Measurements from ENCODE around the gene EHMT2.

Gene EHMT2

DNA sequence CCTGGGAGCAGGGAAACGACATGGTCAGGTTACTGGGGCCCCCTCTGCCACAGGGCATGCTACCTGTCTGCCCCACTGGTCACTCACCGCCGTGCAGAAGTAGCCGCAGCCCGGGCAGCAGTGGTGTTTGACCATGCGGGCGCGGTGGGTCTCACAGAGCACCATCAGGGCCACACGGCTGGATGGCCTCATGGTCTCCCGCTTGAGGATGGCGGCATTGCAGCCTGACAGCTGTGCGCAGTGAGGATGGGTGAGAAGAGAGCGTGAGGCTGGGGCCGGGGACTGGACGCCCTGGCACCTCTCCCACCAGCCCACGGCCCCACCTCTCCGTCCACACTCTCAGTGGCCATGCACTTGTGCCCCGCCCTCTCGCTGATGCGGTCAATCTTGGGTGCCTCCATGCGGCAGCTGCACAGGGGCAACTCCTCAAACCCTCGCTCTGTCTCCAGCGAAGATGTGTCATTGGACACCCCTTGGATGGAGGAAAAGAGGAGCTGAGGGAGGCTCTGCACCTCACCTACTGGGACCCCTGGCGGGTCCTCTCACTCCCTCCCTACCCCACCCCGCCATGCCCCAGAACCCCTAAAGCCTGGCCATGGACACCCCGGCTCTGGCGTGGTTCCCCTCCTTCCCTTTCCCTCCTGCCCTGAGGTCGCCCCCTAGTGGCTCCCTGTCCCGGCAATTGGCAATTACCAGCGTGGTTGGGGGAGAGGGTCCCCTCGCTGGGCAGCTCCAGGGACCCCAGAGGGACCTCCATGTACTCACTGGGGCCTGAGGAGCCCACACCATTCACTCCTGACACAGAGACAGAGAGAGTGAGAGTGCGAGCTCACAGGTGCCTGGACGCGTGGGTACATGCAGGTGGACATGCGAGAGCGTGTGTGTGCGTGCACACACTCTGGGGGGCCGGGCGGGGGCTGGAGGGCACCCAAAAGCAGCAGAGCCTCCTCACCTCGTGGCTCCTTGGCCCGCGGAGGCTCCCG lies 8.9 kb downstream of the EHMT2 start:
- DNase-seq (ENCODE audit: low read depth, low spot score): no peak

DNA sequence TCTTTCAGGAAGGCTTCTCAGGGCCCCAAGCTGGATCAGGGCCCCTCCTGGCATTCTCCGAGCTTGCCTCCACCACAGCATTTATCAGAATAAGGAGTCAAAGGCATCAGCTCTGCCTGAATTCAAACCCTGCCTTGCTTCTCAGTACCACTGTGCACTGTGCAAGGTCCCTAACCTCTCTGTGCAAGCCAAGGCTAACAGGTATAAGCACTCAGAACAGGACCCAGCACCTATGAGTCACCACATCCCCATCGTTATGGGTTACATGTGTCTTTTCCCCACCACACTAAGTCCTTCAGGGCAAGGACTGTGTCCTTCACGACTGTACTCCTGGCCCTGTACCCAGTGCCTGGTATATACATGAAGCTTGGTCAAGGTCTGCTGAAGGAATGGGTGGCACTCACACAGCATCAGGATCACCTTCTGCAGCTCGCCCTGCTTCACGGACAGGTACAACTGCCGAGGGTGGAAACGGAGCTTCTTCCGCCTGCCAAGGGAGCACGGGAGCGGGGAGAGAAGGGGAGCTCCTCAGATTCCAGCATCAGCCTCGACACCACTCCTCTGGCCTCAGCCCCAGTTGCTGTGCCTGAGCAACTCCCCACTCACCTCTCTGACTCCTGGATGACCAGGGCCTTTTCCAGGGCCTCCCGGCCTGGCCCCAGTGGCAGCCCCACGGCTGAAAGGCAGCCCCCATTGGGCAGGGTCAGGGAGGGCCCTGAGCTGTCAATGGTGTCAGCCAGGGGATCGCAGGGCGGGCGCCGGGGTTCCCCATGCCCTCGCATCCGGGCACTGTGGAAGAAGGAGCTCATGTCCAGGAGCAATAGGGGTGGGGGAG lies 10.1 kb downstream of the EHMT2 start:
- no peak for DNase-seq (ENCODE audit: low read depth, low spot score)

DNA sequence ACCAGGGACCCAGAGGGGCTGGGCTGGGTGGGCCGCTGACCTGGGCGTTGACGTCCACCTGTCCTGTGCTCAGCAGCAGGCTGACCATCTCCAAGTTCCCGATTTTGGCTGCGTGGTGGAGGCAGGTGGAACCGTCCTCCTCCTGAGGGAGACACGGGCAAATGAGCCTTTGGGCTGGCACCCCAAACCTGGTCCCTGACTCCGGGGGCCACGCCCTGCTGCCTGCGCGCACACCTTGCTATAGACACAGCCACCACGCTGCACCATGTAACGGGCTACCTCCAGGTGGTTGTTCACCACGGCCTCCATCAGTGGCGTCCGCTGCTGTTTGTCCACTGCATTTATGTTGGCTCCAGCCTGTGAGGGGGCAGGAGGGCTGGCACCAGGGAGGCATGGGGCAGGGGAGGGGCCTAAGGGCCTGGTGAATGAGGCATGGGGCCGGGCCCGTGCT lies 10.9 kb downstream of the EHMT2 start:
- no peak for DNase-seq (ENCODE audit: low read depth, low spot score)

DNA sequence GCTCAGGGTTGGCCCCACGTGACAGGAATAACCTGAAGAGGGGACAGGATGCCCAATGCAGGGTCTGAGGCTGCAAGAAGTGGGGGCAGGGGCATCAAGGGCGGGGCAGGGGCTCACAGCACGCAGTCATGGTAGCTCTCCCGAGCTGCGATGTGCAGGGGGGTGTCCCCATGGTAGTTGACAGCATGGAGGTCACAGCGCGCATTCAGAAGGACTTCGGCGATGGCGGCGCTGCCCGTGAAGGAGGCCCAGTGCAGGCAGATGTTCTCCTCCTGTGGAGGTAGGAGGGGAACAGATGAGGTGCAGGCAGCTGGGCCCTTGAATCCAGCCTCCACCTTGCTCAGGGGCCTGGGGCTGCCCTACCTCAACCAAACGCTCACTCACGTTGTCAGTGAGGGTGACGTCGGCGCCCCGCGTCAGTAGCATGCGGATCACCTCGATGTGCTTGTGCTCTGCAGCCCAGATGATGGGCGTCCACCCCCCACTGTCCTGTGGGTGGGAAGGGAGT lies 12.9 kb downstream of the EHMT2 start:
- DNase-seq (ENCODE audit: low read depth, low spot score): no peak

DNA sequence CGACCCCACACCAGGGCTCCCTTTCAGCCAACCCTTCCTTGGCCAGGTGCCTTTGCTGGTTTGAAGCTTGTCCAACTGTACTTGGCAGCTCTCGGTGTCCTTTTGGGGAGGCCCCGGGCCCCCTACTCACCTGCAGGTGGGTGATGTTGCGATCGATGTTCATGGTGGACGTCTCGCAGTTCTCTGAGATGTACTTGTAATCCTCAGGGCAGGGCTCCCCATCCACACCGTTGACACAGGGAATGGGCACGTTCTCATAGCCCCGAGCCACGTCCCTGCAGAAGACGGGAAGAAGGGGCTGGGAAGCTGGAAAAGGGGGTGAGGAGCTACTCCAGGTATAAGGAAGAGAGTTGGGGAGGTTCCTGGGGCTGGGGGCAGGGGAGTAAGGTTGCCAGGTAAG lies 13.8 kb downstream of the EHMT2 start:
- DNase-seq (ENCODE audit: low read depth, low spot score): no peak

DNA sequence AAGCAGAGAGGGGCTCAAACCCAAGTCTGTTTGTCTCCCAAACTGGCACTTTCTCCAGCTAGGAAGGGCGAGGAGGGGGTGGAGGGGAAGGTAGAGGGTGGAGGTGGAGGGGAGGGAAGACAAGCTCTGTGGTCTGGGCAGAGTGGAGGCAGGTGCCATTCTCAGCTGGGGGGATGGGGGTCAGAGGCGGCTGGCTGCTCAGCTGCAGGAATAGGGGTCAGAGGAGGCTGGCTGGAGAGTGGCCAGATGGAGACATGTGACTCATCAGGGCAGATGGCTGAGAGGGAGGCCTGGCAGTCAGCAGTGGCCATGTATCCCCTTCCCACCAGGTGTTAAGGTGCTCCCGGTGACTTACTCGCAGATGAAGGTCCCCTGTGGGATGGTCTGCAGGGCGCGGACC lies 15.2 kb downstream of the EHMT2 start:
- DNase-seq (ENCODE audit: low read depth, low spot score): no peak

DNA sequence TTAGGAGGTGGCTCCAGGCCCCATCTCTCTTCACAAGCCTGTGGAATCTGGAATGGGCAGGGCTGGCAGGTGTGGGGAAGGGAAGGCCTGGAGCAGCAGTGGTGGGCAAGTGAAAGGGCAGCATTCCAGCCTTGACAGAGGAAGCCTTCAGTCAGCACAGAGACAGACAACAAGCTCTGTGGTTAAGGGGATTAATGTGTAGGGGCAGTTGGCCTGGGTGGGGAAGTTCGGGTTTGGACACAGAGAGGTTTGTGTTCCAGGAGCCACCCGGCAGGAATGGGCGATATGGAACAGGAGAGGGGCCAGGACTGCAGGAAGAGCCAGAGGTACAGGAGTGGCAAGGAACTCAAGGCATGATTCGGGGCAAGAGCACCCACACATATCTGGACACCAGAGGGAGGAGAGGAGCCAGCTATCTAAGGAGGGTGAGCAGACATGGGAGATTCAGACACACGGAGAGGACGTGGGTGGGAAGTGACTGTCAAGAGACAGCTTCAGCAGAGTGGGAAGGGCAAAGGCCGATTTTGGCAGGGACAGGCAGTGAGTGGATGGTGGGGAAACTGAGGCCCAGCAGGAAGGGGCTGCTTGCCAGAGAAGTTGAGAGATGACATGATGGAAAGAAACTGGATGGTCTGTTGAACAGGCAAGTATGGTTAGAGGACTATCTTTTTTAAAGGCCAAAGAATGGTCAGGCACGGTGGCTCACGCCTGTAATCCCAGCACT lies 16.2 kb downstream of the EHMT2 start:
- DNase-seq (ENCODE audit: low read depth, low spot score): no peak

DNA sequence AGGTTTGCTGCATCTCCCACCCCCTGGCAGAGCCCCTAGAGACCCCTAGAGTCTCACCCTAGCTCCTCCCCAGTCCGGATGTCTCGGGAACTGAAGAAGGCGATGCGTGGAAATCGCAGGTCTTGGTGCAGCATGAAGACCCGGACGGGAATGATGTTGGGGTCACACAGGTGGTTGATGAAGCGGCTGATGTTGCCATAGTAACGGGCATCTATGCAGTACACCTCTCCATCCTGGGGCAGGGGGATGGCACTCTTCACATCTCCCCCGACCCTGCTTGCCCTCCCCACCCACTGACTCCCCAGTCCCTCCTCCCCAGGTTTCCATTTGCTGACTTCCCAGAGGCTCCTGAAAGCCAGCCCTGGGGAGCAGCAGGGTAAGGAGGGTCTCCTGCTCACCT lies 16.9 kb downstream of the EHMT2 start:
- no peak for DNase-seq (ENCODE audit: low read depth, low spot score)

DNA sequence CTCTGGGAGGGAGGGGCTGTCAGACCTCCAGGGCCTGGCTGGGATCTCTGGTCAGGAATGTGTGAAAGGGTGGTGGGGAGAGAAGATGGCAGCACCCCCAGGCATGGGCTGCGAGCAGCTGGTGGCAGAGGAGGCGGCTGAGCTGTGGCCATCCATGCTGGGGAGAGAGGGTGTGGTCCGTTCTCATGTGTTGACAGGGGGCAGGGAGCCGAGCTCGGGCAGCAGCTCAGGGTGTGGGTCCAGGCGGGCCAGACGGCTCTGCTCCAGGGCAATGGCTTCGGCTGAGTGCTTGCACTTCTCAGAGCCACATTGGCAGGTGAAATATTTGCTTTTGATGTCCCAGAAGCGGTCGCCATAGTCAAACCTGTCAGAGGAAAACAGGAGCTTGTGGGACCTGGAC lies 17.6 kb downstream of the EHMT2 start:
- DNase-seq (ENCODE audit: low read depth, low spot score): no peak

DNA sequence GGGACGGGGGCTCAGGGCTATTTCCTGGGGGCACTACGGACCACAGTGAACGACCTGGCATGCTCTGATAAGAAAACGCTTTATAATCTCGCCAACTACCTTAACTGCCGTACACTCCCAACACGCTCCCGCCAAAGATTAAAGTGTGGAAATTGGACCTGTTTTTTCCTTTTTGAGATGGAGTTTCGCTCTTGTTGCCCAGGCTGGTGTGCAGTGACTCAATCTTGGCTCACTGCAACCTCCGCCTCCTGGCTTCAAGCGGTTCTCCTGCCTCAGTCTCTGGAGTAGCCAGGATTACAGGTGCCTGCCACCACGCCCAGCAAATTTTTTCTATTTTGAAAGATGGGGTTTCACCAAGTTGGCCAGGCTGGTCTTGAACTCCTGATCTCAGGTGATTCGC lies 18.4 kb downstream of the EHMT2 start:
- DNase-seq (ENCODE audit: low read depth, low spot score): no peak

DNA sequence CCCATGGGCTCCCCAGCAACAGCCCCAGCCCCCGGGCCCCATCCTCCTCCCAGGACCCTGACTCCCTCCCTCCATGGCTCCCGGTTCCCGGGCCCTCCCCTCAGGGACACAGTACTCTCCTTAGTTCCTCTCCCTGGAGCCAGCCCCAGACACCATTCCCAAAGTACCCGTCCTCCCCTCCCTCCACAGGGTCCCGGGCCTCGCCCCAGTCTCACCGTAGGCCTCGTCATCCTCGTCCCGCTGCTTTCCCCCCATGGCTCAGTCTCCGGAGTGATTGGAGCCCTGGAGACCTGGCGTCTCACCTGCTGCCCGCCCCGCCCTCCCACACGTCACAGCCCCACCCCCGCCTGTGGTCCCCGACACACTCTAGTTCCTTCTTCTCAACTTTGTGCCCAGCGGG lies 18.8 kb downstream of the EHMT2 start, which contains the start of gene SLC44A4:
SLC44A4 (minus strand) TSS at position 272 of the 400 bp plus-strand sequence; CDS start at position 255, 17 bp downstream.
- DNase-seq (ENCODE audit: low read depth, low spot score): no peak

DNA sequence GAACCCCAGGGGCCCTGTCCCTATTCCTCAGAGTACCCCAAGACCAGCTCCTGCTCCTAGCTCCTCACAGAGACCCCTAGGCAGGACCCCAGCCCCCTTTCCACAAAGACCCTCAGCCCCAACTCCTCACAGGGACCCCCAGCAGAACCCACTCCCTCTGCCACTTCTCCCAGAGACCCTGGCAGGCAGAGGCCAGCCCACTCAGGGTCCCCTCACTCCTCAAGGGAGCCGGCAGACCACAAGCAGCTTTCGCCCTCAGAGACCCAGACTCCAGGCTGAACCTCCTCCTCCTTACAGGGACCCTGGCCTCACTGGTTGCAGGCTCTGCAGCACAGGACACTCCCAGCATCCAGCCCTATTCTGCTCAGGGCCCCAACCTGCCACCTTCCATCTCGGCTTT lies 19.3 kb downstream of the EHMT2 start:
- DNase-seq (ENCODE audit: low read depth, low spot score): no peak

DNA sequence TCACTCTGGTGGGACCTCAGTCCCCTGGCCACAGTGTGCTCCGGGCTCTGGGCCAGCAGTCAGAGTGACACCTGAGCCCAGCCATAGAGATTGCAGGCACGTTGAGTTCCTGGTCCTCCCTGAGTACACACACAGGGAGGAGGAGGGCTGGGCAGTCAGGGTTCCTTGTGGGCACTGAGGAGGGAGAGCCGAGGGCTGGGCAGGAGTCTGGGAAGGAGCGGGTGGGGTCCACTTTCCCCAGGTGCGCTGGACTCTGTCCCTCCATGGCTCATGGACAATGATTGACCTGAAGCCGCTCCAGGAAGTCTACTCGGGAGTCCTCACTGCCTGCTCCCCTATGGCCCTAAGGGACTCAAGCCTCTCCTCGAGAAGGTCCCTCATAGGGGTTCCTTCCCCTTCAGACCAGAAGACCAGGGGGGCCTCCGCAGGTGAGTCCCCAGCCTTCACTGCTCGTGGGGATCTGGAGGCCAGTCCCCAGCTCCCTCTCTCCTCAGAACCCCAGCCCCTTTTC lies 19.8 kb downstream of the EHMT2 start:
- no peak for DNase-seq (ENCODE audit: low read depth, low spot score)

DNA sequence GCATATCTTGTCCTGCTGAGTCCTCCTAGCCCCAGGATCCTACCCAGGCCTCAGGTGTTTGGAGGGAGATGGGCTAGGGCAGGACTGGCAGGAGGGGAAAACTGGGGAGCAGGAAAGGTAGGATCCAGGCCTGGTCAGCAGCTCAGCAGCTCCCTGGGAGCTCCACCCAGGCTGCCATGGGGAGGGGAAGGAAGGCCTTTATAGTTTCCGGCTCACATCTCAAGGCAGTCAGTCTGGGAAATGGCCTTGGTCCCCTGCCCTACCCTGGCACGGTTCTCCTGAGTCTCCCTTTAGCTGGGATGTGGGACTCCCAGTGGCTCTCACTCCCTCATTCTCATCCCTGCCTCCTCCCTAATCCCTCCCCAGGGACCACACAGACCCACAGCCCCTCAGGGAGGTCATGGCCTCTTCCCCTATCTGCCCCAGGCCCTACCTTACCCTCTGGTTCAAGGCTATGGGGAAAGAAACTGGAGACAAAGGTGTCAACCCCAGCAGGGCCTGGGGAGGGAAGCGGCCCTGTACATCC lies 20.3 kb downstream of the EHMT2 start:
- no peak for DNase-seq (ENCODE audit: low read depth, low spot score)

DNA sequence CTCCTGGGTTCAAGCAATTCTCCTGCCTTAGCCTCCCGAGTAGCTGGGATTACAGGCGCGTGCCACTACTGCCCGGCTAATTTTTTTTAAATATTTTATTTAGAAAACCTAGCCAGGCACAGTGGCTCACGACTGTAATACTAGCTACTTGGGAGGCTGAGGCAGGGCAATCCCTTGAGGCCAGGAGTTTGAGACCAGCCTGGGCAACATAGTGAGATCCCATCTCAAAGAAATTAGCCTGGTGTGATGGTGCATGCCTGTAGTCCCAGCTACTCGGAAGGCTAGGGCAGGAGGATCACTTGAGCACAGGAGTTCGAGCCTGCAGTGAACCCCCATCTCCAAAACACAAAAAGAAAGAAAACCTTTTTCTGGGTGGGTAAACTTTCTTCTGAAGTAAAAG lies 21.1 kb downstream of the EHMT2 start:
- no peak for DNase-seq (ENCODE audit: low read depth, low spot score)

DNA sequence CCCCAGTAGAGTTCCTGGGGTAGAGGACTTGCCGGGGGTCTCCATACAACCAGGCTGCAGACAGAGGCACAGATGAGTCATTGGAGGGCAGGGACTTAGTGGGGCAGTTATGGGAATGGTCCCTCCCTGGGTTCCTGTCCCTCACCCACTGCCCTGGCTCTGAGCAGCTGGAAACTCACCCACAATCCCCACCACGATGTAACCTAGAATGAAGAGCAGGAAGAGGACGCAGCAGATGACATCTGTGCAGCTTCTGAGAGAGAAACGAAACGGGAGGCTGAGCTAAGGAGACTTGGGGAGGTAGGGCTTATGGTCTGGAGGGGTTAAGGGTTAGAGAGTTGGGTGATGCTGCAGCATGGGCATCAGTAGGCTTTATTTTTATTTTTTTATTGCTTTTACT lies 21.6 kb downstream of the EHMT2 start:
- no peak for DNase-seq (ENCODE audit: low read depth, low spot score)

DNA sequence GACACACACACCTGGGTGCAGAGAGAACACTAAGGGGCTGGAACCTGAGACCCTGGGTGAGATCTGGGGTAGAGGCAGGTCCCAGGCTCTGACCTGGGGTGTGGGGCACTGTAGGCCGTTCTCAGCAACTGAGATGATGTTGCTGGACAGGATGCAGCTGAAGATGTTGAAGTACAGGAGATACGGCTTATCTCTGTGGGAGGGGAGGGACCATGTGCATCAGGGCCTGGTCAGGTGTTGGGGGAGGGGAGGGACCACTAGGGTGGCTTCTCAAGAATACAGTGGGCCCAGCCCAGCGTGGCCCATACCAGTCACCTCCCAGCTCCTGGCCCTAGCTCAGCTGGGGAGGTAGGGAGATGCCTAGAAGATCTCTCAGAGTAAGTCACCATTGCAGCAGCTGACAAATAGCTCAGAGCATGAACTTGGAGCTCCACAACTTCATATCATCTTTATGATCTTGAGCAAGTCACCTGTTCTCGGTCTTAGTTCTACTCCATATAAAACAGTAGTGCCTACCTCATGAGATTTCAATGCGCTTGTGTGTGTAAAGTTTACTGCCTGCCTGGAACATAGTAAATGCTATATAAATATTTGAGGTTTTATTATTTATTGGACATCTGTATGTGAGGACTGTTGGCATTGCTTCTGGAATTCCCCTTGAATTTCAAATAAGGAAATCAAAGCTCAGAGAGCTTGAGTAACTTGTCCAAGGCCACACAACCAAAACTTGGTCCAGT lies 22.5 kb downstream of the EHMT2 start:
- DNase-seq (ENCODE audit: low read depth, low spot score): no peak

DNA sequence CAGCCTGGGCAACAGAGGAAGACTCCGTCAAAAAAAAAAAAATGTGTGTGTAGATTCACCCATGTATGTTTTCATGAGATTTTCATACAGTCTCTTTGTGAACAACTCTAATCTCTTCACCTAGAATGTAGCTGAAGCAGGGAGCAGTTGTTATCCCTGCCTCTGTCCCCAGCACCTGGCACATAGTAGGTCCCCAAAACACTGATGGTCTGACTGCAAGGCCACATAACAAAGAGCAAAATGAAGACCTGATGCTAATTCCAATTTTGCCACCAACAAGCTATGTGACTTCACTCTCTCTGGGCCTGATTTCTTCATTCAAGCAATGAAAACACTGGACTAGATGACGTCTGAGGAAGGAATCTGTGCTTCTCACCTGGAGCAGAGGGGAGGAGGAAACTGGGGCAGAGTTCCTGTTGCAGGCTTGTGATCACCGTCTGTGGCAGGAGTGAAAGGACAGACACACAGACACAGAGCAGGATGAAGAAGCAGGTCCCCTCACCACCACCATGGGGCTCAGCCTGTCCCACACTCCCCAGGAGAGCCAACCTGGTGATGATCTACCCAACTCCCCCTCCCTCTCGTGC lies 23.3 kb downstream of the EHMT2 start:
- no peak for DNase-seq (ENCODE audit: low read depth, low spot score)

DNA sequence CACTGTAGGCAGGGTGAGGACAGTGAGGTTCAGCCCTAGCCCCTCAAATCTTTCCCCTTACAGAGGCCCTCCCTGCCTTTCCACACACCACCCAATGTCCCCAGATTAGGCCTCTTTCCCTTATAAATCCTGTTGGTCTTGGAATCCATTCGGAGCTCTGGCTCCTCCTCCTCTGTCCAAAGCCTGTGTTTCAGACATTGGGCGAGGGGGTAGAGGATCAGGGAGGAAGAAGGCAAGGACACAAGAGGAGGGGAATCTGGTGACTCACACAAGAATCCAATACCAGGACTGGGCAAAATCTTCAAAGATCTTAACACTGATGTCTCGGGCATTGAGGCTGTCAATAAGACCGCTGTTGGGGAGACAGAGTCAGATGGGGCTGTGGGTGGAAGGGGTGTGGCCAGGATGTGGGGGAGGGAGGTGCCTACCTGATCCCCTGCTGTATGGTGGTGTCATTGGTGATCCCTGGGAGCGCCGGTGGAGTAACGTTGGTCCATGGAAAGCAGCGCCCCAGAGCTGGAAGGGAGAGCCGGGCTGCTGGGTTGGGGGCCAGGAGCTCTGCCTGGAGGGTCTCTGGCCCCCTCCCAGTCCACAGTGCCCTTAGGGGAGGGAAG lies 26.3 kb downstream of the EHMT2 start:
- DNase-seq (ENCODE audit: low read depth, low spot score): no peak

All from iPS DF 19.7 (cell line).